Chondrocyte (in vitro differentiated cells): ENCODE measurements around the gene CFL2. TPM values are rescaled to one million over a fixed set of nuclear protein-coding genes. Genes with fewer than 3 reads are reported as not detected.

Experiments used
- DNase-seq: peaks from one replicate; pipeline ENCODE4 v3.0.0; 2021; ENCODE audit warnings: mixed read lengths, low spot score
- H3K27ac Mint-ChIP-seq: one replicate; pipeline ENCODE4 v1.8.0; 2021; ENCODE audit warnings: mild to moderate bottlenecking, moderate library complexity, mixed read lengths; ENCODE audit not compliant: unreplicated experiment
- H3K27me3 Mint-ChIP-seq: 2 replicates; pipeline ENCODE4 v1.8.0; 2021; ENCODE audit warnings: low read depth, mixed read lengths
- H3K36me3 Mint-ChIP-seq: 2 replicates; pipeline ENCODE4 v1.8.0; 2021; ENCODE audit warnings: low read depth, mixed read lengths
- H3K4me1 Mint-ChIP-seq: 2 replicates; pipeline ENCODE4 v1.8.0; 2021; ENCODE audit warnings: low read depth, mild to moderate bottlenecking, mixed read lengths
- H3K4me3 Mint-ChIP-seq: one replicate; pipeline ENCODE4 v1.8.0; 2021; ENCODE audit warnings: mild to moderate bottlenecking, moderate library complexity, mixed read lengths; ENCODE audit not compliant: unreplicated experiment
- H3K9me3 Mint-ChIP-seq: 2 replicates; pipeline ENCODE4 v1.8.0; 2021; ENCODE audit warnings: low read depth, mixed read lengths
- total RNA-seq: library from RNA; stranded (reverse); gene quantifications from 3 replicates; pipeline ENCODE4 v1.2.1, GENCODE V29; 2021
- TF ChIP-seq, protein P1 (sequence below): fragments of 200-600 bp; sonication (generic); IDR thresholded peaks from 2 replicates; pipeline ENCODE4 v1.5.0; 2021; ENCODE audit warnings: antibody characterized with exemption, mild to moderate bottlenecking, moderate library complexity

CFL2 gene
- total RNA-seq, 1 donor from 2014 or later = 84.5 TPM

DNA sequence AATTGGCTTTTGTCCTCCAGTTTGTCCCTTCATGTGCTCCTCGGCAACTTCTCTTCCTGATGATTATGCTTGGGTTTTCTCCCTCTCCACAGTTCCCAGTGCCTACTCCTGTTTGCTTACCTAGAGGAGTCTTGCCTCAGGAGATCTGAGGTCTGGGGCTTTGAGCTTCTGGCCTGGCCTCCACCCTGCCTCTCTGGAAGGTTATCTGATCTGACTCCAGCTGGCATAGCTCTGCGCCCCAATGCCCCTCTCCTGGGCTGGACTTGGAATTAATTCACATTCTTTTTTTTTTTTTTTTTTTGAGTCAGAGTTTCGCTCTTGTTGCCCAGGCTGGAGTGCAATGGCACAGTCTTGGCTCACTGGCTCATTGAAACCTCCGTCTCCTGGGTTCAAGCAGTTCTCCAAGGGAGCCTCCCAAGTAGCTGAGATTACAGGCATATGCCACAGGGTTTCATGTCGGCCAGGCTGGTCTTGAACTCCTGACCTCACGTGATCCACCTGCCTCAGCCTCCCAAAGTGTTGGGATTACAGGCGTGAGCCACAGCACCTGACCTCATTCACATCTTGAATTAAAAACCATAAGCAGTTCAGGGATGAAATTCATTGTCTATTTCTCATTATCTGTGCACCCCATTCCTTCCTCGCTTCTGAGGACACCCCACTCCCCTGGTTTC, 33.5 kb downstream of the CFL2 start:
- Mint-ChIP-seq H3K27ac (no peak overlapping the region), H3K4me1 (peaks cover 9% of the 10 kb centered on the region), H3K27me3 (no peaks in the 10 kb centered on the region), H3K4me3 (no peak overlapping the region), H3K36me3 (no peaks in the 10 kb centered on the region), H3K9me3 (no peaks in the 10 kb centered on the region)
- no peak for DNase-seq
- TF ChIP-seq, protein P1, sequence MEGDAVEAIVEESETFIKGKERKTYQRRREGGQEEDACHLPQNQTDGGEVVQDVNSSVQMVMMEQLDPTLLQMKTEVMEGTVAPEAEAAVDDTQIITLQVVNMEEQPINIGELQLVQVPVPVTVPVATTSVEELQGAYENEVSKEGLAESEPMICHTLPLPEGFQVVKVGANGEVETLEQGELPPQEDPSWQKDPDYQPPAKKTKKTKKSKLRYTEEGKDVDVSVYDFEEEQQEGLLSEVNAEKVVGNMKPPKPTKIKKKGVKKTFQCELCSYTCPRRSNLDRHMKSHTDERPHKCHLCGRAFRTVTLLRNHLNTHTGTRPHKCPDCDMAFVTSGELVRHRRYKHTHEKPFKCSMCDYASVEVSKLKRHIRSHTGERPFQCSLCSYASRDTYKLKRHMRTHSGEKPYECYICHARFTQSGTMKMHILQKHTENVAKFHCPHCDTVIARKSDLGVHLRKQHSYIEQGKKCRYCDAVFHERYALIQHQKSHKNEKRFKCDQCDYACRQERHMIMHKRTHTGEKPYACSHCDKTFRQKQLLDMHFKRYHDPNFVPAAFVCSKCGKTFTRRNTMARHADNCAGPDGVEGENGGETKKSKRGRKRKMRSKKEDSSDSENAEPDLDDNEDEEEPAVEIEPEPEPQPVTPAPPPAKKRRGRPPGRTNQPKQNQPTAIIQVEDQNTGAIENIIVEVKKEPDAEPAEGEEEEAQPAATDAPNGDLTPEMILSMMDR = no peak

- Mint-ChIP-seq H3K4me1 (peaks cover 9% of the 10 kb centered on the region), H3K27ac (no peak overlapping the region), H3K36me3 (no peaks in the 10 kb centered on the region), H3K9me3 (no peaks in the 10 kb centered on the region), H3K4me3 (no peak overlapping the region), H3K27me3 (no peaks in the 10 kb centered on the region)
- no peak for DNase-seq
- TF ChIP-seq, protein P1 = no peak
Observed at GRCh38 chr14:34678735-34679134, 35.7 kb downstream of the CFL2 start.

DNA sequence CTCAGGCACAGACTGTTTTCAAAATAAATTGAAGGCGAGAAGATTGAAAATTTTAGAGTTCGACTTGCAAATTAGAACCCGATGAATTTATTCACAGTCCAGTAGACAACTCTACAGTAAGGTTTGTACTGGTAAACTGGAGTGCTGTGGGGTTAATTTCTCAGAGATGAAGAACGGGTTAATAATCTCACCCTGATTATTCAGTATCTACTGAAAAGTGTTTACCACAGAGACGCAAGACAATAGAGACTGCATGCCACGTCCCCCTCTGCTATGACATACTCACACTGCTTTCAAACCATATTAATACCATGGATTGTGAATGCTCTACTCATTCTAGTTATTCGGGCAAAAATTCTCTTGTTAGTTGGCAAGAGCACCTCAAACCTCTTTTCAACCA, 36.1 kb downstream of the CFL2 start:
- H3K9me3 Mint-ChIP-seq = no peaks in the 10 kb centered on the region
- no peak overlapping the region for H3K4me3 Mint-ChIP-seq
- H3K36me3 Mint-ChIP-seq = no peaks in the 10 kb centered on the region
- H3K27ac Mint-ChIP-seq = no peak overlapping the region
- TF ChIP-seq, protein P1 = no peak
- peaks cover 9% of the 10 kb centered on the region for H3K4me1 Mint-ChIP-seq
- H3K27me3 Mint-ChIP-seq = no peaks in the 10 kb centered on the region
- DNase-seq = no peak

DNA sequence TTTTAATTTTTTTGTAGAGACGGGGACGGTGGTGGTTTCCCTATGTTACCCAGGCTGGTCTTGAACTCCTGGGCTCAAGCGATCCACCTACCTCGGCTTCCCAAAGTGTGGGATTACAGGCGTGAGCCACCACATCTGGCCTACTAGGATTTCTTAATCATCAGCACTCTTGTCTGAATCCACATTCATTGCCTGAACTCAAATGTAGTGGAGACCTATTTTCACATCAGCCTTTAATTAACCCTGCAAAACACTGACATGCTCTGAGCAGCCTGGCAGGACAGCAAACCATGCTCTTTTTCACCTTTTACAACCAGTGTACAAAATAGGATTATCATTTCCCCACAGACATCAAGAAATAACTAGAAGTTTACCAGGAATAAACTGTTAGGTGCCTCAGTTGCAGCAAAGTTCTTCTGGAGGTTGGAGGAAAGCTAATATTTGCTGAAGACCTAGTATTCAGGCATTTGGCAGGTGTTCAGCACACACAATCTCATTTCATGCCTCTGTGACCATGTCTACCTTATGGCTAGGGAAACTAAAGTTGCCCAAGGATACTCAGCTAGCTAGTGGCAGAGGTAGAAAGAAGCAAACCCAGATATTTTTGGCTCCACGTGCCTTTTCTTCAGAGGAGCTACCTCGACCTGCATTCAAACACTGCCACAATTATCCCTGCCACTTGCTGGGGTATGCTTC, 37.7 kb downstream of the CFL2 start:
- no peak for DNase-seq
- peaks cover 9% of the 10 kb centered on the region for H3K4me1 Mint-ChIP-seq
- no peaks in the 10 kb centered on the region for H3K27me3 Mint-ChIP-seq
- no peaks in the 10 kb centered on the region for H3K9me3 Mint-ChIP-seq
- TF ChIP-seq, protein P1 = no peak
- no peak overlapping the region for H3K4me3 Mint-ChIP-seq
- H3K36me3 Mint-ChIP-seq = no peaks in the 10 kb centered on the region
- H3K27ac Mint-ChIP-seq = no peak overlapping the region

GRCh38 chr14:34673702-34674101, 40.7 kb downstream of the CFL2 start:
- H3K9me3 Mint-ChIP-seq = no peaks in the 10 kb centered on the region
- H3K27ac Mint-ChIP-seq = no peak overlapping the region
- TF ChIP-seq, protein P1 = no peak
- no peaks in the 10 kb centered on the region for H3K27me3 Mint-ChIP-seq
- no peaks in the 10 kb centered on the region for H3K36me3 Mint-ChIP-seq
- peaks cover 9% of the 10 kb centered on the region for H3K4me1 Mint-ChIP-seq
- no peak overlapping the region for H3K4me3 Mint-ChIP-seq
- DNase-seq = no peak
